Stomach (tissue), 4 donors: ENCODE results near the gene HMGN2.

Experiments used
- EP300 ChIP-seq: sonication (generic); formaldehyde crosslinking; IDR thresholded peaks from one replicate; pipeline ENCODE4 v1.6.1; 2017; ENCODE audit warnings: antibody characterized with exemption
- POLR2A ChIP-seq, 4 donors: fragments of 450-650 bp; IDR thresholded peaks; one replicate each; pipeline ENCODE4 v1.6.1; 2016; ENCODE audit warnings: antibody characterized with exemption in 4 of 4, control low read depth in 2 of 4, mild to moderate bottlenecking in 1 of 4, moderate library complexity in 1 of 4
- POLR2AphosphoS5 ChIP-seq, 3 donors: sonication (generic); formaldehyde crosslinking; IDR thresholded peaks; one replicate each; pipeline ENCODE4 v1.6.1; 2016; ENCODE audit warnings: antibody characterized with exemption in 3 of 3
- TF ChIP-seq, protein P1 (sequence below), 7 experiments: fragments of 450-650 bp in 4 of 7; fragments of 200-600 bp in 3 of 7; sonication (generic) in 3 of 7; IDR thresholded peaks; one replicate each; pipeline ENCODE4 v1.5.1; 2016 to 2019; ENCODE audit warnings: antibody characterized with exemption in 7 of 7, control low read depth in 2 of 7, mild to moderate bottlenecking in 1 of 7

DNA sequence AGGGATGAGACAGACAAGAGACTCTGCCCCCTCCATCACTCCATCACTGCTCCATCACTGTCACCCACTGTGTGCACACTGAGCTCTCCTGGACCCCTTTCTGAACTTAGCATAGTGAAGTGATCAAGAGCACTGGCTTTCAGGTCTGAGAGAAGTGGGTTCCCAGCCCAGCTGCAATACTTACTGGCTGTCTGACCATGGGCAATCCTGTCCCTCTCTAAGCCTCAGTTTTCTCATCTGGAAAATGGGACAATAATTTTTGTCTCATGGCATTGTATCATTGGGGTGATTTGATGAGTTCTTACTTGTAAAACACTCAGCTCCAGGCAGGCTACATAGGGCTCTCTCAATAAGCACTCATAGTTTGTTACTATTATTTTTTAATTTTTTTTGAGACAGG is 49.8 kb downstream of the HMGN2 start:
- TF ChIP-seq POLR2A (IDR thresholded peaks at IDR 0.05), result no peak
- TF ChIP-seq POLR2AphosphoS5 (IDR thresholded peaks at IDR 0.05), result no peak
- TF ChIP-seq, protein P1, sequence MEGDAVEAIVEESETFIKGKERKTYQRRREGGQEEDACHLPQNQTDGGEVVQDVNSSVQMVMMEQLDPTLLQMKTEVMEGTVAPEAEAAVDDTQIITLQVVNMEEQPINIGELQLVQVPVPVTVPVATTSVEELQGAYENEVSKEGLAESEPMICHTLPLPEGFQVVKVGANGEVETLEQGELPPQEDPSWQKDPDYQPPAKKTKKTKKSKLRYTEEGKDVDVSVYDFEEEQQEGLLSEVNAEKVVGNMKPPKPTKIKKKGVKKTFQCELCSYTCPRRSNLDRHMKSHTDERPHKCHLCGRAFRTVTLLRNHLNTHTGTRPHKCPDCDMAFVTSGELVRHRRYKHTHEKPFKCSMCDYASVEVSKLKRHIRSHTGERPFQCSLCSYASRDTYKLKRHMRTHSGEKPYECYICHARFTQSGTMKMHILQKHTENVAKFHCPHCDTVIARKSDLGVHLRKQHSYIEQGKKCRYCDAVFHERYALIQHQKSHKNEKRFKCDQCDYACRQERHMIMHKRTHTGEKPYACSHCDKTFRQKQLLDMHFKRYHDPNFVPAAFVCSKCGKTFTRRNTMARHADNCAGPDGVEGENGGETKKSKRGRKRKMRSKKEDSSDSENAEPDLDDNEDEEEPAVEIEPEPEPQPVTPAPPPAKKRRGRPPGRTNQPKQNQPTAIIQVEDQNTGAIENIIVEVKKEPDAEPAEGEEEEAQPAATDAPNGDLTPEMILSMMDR (IDR thresholded peaks at IDR 0.05), result no peak
- TF ChIP-seq EP300, result no peak
